ENCODE data around the gene OR2V2. TPM values are rescaled to one million over a fixed set of nuclear protein-coding genes. Genes with fewer than 3 reads are reported as not detected.

The OR2V2 gene
- total and polyA plus RNA-seq, 4 donors, result 0.06 TPM; not detected in 3

DNA sequence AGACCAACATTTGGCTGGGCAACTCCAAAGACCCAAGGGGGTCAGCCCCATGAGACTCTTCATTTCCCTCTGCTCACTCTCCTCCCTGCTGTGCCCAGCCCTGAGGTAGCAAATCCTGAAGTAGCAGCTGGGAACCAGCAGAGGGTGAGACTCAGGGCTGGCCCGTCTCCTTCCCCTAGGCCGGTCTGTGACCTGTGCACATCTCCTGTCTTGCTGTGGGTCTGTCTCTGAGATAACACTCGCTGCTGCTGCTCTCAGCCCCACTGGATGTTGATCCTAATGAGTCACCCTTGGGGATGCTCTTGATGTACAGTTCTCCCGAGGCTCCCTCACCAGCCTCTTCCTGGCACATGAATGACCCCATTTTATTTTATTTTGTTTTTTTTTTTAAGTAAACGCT lies 9.1 kb upstream of the OR2V2 start:
- Histone ChIP-seq H3K27me3 (ENCODE audit: control insufficient read depth, insufficient read depth, low read length) (peaks cover 6% of the 10 kb centered on the region), H3K9me3 (ENCODE audit: control insufficient read depth, insufficient read depth, low read length) (no peaks in the 10 kb centered on the region), H3K4me3 (ENCODE audit: low read depth, low read length) (no peak overlapping the region), H3K36me3 (ENCODE audit: control insufficient read depth, insufficient read depth, low read length) (no peaks in the 10 kb centered on the region), H3K27ac (ENCODE audit: low read depth, low read length) (no peak overlapping the region), H3K4me1 (ENCODE audit: control insufficient read depth, insufficient read depth, low read length) (no peaks in the 10 kb centered on the region)
- DNase-seq (ENCODE audit: low read depth in 4 of 6, low spot score in 6 of 6), result no peak
- WGBS (ENCODE audit: insufficient coverage), result 46% methylated on average over 3 of the region's 5 CpGs

- Histone ChIP-seq H3K4me1 (ENCODE audit: control insufficient read depth, insufficient read depth, low read length) (no peaks in the 10 kb centered on the region), H3K27ac (ENCODE audit: low read depth, low read length) (no peak overlapping the region), H3K9me3 (ENCODE audit: control insufficient read depth, insufficient read depth, low read length) (no peaks in the 10 kb centered on the region), H3K27me3 (ENCODE audit: control insufficient read depth, insufficient read depth, low read length) (peaks cover 9% of the 10 kb centered on the region), H3K4me3 (ENCODE audit: low read depth, low read length) (no peak overlapping the region), H3K36me3 (ENCODE audit: control insufficient read depth, insufficient read depth, low read length) (no peaks in the 10 kb centered on the region)
- WGBS (ENCODE audit: insufficient coverage), result 69% methylated on average over 3 of the region's 3 CpGs
- DNase-seq (ENCODE audit: low read depth in 4 of 6, low spot score in 6 of 6), result no peak
These were observed 6.6 kb upstream of the OR2V2 start for GRCh38 chr5:181140766-181141165.

- H3K36me3 ChIP-seq (ENCODE audit: control insufficient read depth, insufficient read depth, low read length), result no peaks in the 10 kb centered on the region
- 68% methylated on average over 4 of the region's 7 CpGs for WGBS (ENCODE audit: insufficient coverage)
- H3K27me3 ChIP-seq (ENCODE audit: control insufficient read depth, insufficient read depth, low read length), result peaks cover 9% of the 10 kb centered on the region
- no peaks in the 10 kb centered on the region for H3K4me1 ChIP-seq (ENCODE audit: control insufficient read depth, insufficient read depth, low read length)
- no peaks in the 10 kb centered on the region for H3K9me3 ChIP-seq (ENCODE audit: control insufficient read depth, insufficient read depth, low read length)
- no peak overlapping the region for H3K27ac ChIP-seq (ENCODE audit: low read depth, low read length)
- H3K4me3 ChIP-seq (ENCODE audit: low read depth, low read length), result no peak overlapping the region
- no peak for DNase-seq (ENCODE audit: low read depth in 4 of 6, low spot score in 6 of 6)
These were observed 5.3 kb upstream of the OR2V2 start for GRCh38 chr5:181142054-181142453.

DNA sequence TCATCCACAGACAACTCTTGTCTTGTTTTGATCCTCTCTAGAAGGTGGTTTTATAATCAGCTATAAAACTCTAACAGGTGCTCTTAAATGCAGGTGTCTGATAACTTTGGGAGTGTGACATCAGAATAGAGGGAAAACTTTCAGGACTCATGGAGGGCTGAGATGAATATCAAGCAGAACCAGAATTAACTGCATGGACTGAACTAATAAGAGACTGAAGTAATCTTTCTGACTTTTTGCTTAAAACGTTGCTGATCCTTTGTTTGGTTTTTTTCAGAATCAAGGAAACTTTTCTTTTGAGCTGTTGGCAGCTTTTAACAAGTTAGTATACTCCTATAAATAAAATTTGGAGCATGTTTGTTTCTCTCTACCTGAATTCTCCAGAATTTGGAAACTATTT lies 2.3 kb upstream of the OR2V2 start:
- no peak overlapping the region for H3K27ac ChIP-seq (ENCODE audit: low read depth, low read length)
- no peak for DNase-seq (ENCODE audit: low read depth in 4 of 6, low spot score in 6 of 6)
- WGBS (ENCODE audit: insufficient coverage), result no CpG with 5 or more reads among the region's 1 CpG
- no peaks in the 10 kb centered on the region for H3K9me3 ChIP-seq (ENCODE audit: control insufficient read depth, insufficient read depth, low read length)
- H3K27me3 ChIP-seq (ENCODE audit: control insufficient read depth, insufficient read depth, low read length), result peaks cover 9% of the 10 kb centered on the region
- no peak overlapping the region for H3K4me3 ChIP-seq (ENCODE audit: low read depth, low read length)
- no peaks in the 10 kb centered on the region for H3K4me1 ChIP-seq (ENCODE audit: control insufficient read depth, insufficient read depth, low read length)
- no peaks in the 10 kb centered on the region for H3K36me3 ChIP-seq (ENCODE audit: control insufficient read depth, insufficient read depth, low read length)

- H3K4me1 ChIP-seq (ENCODE audit: control insufficient read depth, insufficient read depth, low read length), result no peaks in the 10 kb centered on the region
- H3K27me3 ChIP-seq (ENCODE audit: control insufficient read depth, insufficient read depth, low read length), result no peaks in the 10 kb centered on the region
- no peak overlapping the region for H3K27ac ChIP-seq (ENCODE audit: low read depth, low read length)
- WGBS (ENCODE audit: insufficient coverage), result 78% methylated on average over 6 of the region's 6 CpGs
- DNase-seq (ENCODE audit: low read depth in 4 of 6, low spot score in 6 of 6), result no peak
- H3K36me3 ChIP-seq (ENCODE audit: control insufficient read depth, insufficient read depth, low read length), result no peaks in the 10 kb centered on the region
- no peak overlapping the region for H3K4me3 ChIP-seq (ENCODE audit: low read depth, low read length)
- no peaks in the 10 kb centered on the region for H3K9me3 ChIP-seq (ENCODE audit: control insufficient read depth, insufficient read depth, low read length)
These were observed 2.0 kb downstream of the OR2V2 start for GRCh38 chr5:181149355-181149754.

DNA sequence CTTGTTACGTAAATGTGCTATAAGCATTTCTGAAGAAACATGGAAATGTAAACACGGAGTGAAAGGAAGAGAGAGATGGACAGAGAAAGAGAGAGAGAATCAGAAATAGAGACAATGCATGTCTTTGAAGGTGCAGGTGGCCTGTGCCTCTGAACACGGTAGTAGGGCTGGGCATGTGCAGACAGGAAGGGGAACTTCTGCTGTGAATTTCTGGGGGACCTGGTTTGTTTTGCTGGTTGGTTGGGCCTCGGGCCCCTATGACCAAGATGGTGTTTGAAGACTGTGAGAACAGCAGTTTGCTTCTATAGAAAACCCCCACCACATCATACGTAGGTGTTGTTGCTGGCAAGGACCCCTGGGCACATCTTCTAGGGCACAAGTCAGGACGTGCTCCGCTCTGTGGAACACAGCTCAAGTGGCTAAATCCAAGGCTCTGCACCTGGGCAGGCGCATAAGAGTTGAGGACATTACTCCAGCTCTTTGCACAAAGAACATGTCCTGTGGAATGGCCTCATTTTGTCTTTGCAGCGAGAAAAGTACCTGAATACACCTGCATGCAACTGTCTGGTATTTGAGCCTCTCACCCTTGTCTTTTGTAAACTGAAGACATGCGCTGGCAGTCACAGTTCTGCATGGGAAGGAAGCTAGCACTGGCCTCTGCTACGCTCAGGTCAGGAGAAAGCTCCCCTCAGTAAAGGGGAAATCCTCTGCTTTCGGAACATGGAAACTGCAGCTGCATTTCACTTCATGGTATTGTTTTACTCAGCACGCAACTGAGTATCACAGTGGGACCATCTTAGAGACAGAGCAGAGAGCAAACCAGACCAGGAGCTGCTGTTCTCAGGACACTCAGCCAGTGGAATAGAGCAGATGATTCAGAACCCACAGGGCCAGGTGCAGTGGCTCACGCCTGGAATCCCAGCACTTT lies 2.7 kb downstream of the OR2V2 start:
- H3K9me3 ChIP-seq (ENCODE audit: control insufficient read depth, insufficient read depth, low read length), result no peaks in the 10 kb centered on the region
- no peak for DNase-seq (ENCODE audit: low read depth in 4 of 6, low spot score in 6 of 6)
- H3K27me3 ChIP-seq (ENCODE audit: control insufficient read depth, insufficient read depth, low read length), result no peaks in the 10 kb centered on the region
- no peak overlapping the region for H3K27ac ChIP-seq (ENCODE audit: low read depth, low read length)
- H3K4me3 ChIP-seq (ENCODE audit: low read depth, low read length), result no peak overlapping the region
- H3K4me1 ChIP-seq (ENCODE audit: control insufficient read depth, insufficient read depth, low read length), result no peaks in the 10 kb centered on the region
- 89% methylated on average over 13 of the region's 14 CpGs for WGBS (ENCODE audit: insufficient coverage)
- H3K36me3 ChIP-seq (ENCODE audit: control insufficient read depth, insufficient read depth, low read length), result no peaks in the 10 kb centered on the region

DNA sequence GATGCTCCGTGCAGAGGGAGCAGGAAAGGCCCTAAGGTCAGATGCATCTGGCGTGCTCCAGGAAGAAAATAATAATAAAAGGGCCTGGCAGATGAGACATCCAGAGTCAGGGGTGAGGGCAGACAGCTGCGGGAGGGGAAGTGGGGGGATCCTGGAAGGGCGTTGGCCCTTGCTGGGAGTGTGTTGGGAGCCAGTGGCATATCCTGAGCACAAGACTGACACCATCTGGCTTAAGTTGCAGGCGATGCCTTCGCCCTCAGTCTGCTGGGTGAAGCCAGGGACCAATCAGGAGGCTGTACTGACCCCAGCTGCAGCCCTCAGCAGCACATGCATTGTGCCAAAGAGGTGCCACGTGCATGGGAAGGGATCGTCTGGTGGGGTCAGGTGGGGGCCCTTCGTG lies 3.8 kb downstream of the OR2V2 start:
- H3K4me1 ChIP-seq (ENCODE audit: control insufficient read depth, insufficient read depth, low read length), result no peaks in the 10 kb centered on the region
- WGBS (ENCODE audit: insufficient coverage), result 37% methylated on average over 9 of the region's 9 CpGs
- no peak for DNase-seq (ENCODE audit: low read depth in 4 of 6, low spot score in 6 of 6)

GRCh38 chr5:181152406-181152805 lies 5.0 kb downstream of the OR2V2 start:
- no peaks in the 10 kb centered on the region for H3K27me3 ChIP-seq (ENCODE audit: control insufficient read depth, insufficient read depth, low read length)
- 74% methylated on average over 5 of the region's 9 CpGs for WGBS (ENCODE audit: insufficient coverage)
- DNase-seq (ENCODE audit: low read depth in 4 of 6, low spot score in 6 of 6), result no peak
- H3K36me3 ChIP-seq (ENCODE audit: control insufficient read depth, insufficient read depth, low read length), result no peaks in the 10 kb centered on the region
- H3K4me1 ChIP-seq (ENCODE audit: control insufficient read depth, insufficient read depth, low read length), result no peaks in the 10 kb centered on the region
- H3K9me3 ChIP-seq (ENCODE audit: control insufficient read depth, insufficient read depth, low read length), result no peaks in the 10 kb centered on the region
- H3K4me3 ChIP-seq (ENCODE audit: low read depth, low read length), result no peak overlapping the region
- H3K27ac ChIP-seq (ENCODE audit: low read depth, low read length), result no peak overlapping the region

More for the DNA sequence above, 3.8 kb downstream of the OR2V2 start:
- H3K27me3 ChIP-seq (ENCODE audit: control insufficient read depth, insufficient read depth, low read length), result no peaks in the 10 kb centered on the region
- no peaks in the 10 kb centered on the region for H3K36me3 ChIP-seq (ENCODE audit: control insufficient read depth, insufficient read depth, low read length)
- no peak overlapping the region for H3K4me3 ChIP-seq (ENCODE audit: low read depth, low read length)
- H3K27ac ChIP-seq (ENCODE audit: low read depth, low read length), result no peak overlapping the region
- H3K9me3 ChIP-seq (ENCODE audit: control insufficient read depth, insufficient read depth, low read length), result no peaks in the 10 kb centered on the region

DNA sequence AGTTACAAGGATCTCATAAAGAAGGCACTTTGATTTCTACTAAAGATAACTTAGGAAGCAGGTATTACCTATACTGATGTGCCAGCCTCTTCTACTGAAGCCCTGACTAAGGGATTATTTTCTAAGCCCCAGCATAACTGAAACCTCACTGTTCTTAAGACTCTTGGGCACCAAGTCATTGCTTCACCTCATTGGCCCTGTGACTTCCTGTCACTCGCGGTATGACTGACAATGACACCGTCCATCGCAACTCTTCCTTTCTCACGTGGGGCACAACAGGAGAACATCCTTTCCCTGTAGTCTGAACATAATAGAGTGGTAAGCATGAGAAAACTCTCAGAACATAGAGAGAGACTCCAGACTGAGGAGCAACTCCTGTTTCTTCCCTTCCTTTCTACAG lies 6.4 kb downstream of the OR2V2 start:
- H3K36me3 ChIP-seq (ENCODE audit: control insufficient read depth, insufficient read depth, low read length), result no peaks in the 10 kb centered on the region
- no peak for DNase-seq (ENCODE audit: low read depth in 4 of 6, low spot score in 6 of 6)
- no peaks in the 10 kb centered on the region for H3K9me3 ChIP-seq (ENCODE audit: control insufficient read depth, insufficient read depth, low read length)
- no peaks in the 10 kb centered on the region for H3K4me1 ChIP-seq (ENCODE audit: control insufficient read depth, insufficient read depth, low read length)
- 82% methylated on average over 4 of the region's 5 CpGs for WGBS (ENCODE audit: insufficient coverage)
- H3K27me3 ChIP-seq (ENCODE audit: control insufficient read depth, insufficient read depth, low read length), result no peaks in the 10 kb centered on the region
- H3K27ac ChIP-seq (ENCODE audit: low read depth, low read length), result no peak overlapping the region
- no peak overlapping the region for H3K4me3 ChIP-seq (ENCODE audit: low read depth, low read length)

DNA sequence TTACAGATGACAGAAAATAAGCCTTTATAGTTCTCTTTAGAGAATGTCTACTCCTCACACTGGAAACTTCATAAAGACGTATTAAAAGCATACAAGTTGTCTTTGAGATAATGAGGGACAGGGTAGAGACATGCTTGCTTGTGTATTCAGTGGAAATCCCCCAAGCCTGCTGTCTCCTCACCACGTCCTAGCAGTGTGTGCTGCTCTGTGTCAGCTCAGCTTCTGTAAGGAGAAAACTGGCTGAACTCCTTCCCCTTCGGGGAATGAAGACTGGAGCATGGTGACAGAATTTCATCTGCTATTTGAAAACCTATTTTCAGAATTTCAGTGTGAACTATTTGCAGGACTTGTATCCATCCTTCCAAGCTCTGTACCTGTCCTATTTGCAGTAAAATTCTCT lies 9.4 kb downstream of the OR2V2 start:
- DNase-seq (ENCODE audit: low read depth in 4 of 6, low spot score in 6 of 6), result no peak
- H3K4me1 ChIP-seq (ENCODE audit: control insufficient read depth, insufficient read depth, low read length), result peaks cover 18% of the 10 kb centered on the region
- no peak overlapping the region for H3K27ac ChIP-seq (ENCODE audit: low read depth, low read length)
- H3K36me3 ChIP-seq (ENCODE audit: control insufficient read depth, insufficient read depth, low read length), result no peaks in the 10 kb centered on the region
- no peaks in the 10 kb centered on the region for H3K9me3 ChIP-seq (ENCODE audit: control insufficient read depth, insufficient read depth, low read length)
- no peak overlapping the region for H3K4me3 ChIP-seq (ENCODE audit: low read depth, low read length)
- WGBS (ENCODE audit: insufficient coverage), result 13% methylated on average over 1 of the region's 3 CpGs
- no peaks in the 10 kb centered on the region for H3K27me3 ChIP-seq (ENCODE audit: control insufficient read depth, insufficient read depth, low read length)
